ENCODE results near the gene PKNOX2.

PKNOX2 gene

GRCh38 chr11:125270106-125270505 lies 105.6 kb downstream of the PKNOX2 start:
- no peak for DNase-seq
- no peak for TF ChIP-seq GATA1 (IDR thresholded peaks at IDR 0.05; ENCODE audit: low read depth, low read length)
- TF ChIP-seq POLR2A (IDR thresholded peaks at IDR 0.05; ENCODE audit: low read length) = no peak

- no peak for TF ChIP-seq GATA1 (IDR thresholded peaks at IDR 0.05; ENCODE audit: low read depth, low read length)
- no peak for TF ChIP-seq POLR2A (IDR thresholded peaks at IDR 0.05; ENCODE audit: low read length)
- no peak for DNase-seq
Observed at GRCh38 chr11:125270711-125271110, 106.2 kb downstream of the PKNOX2 start.

GRCh38 chr11:125271483-125272091 lies 107.0 kb downstream of the PKNOX2 start:
- no peak for DNase-seq
- TF ChIP-seq GATA1 (IDR thresholded peaks at IDR 0.05; ENCODE audit: low read depth, low read length) = no peak
- no peak for TF ChIP-seq POLR2A (IDR thresholded peaks at IDR 0.05; ENCODE audit: low read length)

GRCh38 chr11:125272092-125272491 lies 107.5 kb downstream of the PKNOX2 start:
- TF ChIP-seq POLR2A (IDR thresholded peaks at IDR 0.05; ENCODE audit: low read length) (no peak), GATA1 (IDR thresholded peaks at IDR 0.05; ENCODE audit: low read depth, low read length) (no peak)
- no peak for DNase-seq

- TF ChIP-seq GATA1 (IDR thresholded peaks at IDR 0.05; ENCODE audit: low read depth, low read length) = no peak
- no peak for TF ChIP-seq POLR2A (IDR thresholded peaks at IDR 0.05; ENCODE audit: low read length)
- no peak for DNase-seq
Observed at GRCh38 chr11:125272821-125273220, 108.3 kb downstream of the PKNOX2 start.

GRCh38 chr11:125273519-125274000 lies 109.0 kb downstream of the PKNOX2 start:
- no peak for DNase-seq
- no peak for TF ChIP-seq POLR2A (IDR thresholded peaks at IDR 0.05; ENCODE audit: low read length)
- no peak for TF ChIP-seq GATA1 (IDR thresholded peaks at IDR 0.05; ENCODE audit: low read depth, low read length)

GRCh38 chr11:125274309-125274708 lies 109.8 kb downstream of the PKNOX2 start:
- TF ChIP-seq GATA1 (IDR thresholded peaks at IDR 0.05; ENCODE audit: low read depth, low read length) (no peak), POLR2A (IDR thresholded peaks at IDR 0.05; ENCODE audit: low read length) (no peak)
- DNase-seq = no peak

GRCh38 chr11:125274774-125275173 lies 110.2 kb downstream of the PKNOX2 start:
- TF ChIP-seq GATA1 (IDR thresholded peaks at IDR 0.05; ENCODE audit: low read depth, low read length) (no peak), POLR2A (IDR thresholded peaks at IDR 0.05; ENCODE audit: low read length) (no peak)
- no peak for DNase-seq

- TF ChIP-seq GATA1 (IDR thresholded peaks at IDR 0.05; ENCODE audit: low read depth, low read length) (no peak), POLR2A (IDR thresholded peaks at IDR 0.05; ENCODE audit: low read length) (no peak)
- no peak for DNase-seq
Observed at GRCh38 chr11:125275905-125276618, 111.5 kb downstream of the PKNOX2 start.

- TF ChIP-seq GATA1 (IDR thresholded peaks at IDR 0.05; ENCODE audit: low read depth, low read length) = no peak
- no peak for TF ChIP-seq POLR2A (IDR thresholded peaks at IDR 0.05; ENCODE audit: low read length)
- no peak for DNase-seq
Observed at GRCh38 chr11:125276619-125276976, 112.0 kb downstream of the PKNOX2 start.

GRCh38 chr11:125279676-125280418 lies 115.3 kb downstream of the PKNOX2 start:
- no peak for DNase-seq
- TF ChIP-seq GATA1 (IDR thresholded peaks at IDR 0.05; ENCODE audit: low read depth, low read length) (no peak), POLR2A (IDR thresholded peaks at IDR 0.05; ENCODE audit: low read length) (no peak)

- DNase-seq = no peak
- no peak for TF ChIP-seq POLR2A (IDR thresholded peaks at IDR 0.05; ENCODE audit: low read length)
Observed at GRCh38 chr11:125280646-125281045, 116.1 kb downstream of the PKNOX2 start.

GRCh38 chr11:125281831-125282595 lies 117.5 kb downstream of the PKNOX2 start:
- no peak for TF ChIP-seq GATA1 (IDR thresholded peaks at IDR 0.05; ENCODE audit: low read depth, low read length)
- TF ChIP-seq POLR2A (IDR thresholded peaks at IDR 0.05; ENCODE audit: low read length) = no peak
- DNase-seq = no peak

GRCh38 chr11:125282596-125282914 lies 118.0 kb downstream of the PKNOX2 start:
- no peak for TF ChIP-seq GATA1 (IDR thresholded peaks at IDR 0.05; ENCODE audit: low read depth, low read length)
- no peak for TF ChIP-seq POLR2A (IDR thresholded peaks at IDR 0.05; ENCODE audit: low read length)
- DNase-seq = no peak
